Activated T-cell treated with anti-CD3 and anti-CD28 coated beads for 24 hours (primary cell): Measurements from ENCODE around the gene KCNF1.

Experiments used
- DNase-seq: peaks from one replicate; pipeline ENCODE4 v3.0.0-alpha.2; 2020; ENCODE audit warnings: low read depth

The KCNF1 gene

DNA sequence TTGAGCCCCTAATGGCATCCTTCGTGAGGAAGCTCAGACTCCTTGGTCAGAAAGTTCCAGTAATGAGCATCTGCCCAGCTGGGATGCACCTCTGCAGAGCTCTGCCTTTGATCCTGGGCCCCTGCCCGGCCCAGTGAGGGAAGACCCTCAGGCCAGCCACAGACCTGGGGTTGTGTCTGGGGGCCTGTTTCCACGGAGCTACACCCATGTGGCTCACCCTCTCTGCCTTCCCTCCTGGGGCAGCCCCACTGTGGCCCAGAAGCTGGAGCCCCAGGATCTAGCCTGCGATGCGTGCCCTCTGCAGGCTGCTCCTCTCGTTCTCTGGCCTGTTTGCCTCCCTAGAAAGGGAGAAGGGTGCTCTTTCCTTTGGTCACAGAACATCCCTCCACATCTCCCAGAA, 9.8 kb downstream of the KCNF1 start:
- no peak for DNase-seq

DNA sequence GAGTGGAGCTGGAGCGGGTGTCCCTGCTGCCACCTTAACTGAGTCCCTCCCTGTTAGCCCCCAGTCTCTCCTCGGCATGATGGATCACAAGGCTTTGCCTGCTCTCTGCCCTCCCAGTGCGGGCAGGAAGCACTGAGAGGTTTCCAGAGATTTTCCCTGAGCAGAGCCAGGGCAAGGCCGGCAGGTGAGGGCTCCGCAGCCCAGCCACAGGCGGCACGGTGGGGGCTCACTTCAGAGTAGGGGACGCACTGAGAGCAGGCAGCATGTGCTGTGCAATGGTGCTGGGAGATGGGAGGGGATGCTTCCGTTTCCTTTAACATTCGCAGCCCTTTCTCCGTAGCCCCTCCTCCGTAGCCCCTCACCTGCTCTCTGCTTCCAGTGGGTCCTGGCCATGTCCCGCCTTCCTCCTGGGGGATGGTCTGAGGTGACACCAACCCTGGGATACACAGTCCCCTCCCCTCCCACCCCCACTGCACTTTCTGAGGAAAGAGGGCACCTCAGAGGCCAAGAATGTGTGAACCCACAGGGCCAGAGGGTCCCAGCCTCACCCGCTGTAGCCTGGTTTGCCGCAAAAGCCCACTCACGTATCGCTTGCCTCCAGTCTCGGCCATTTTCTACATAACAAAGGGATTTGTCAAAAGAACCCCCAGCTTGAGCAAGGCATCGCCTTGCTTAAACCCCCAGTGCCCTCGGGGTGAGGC, 10.7 kb downstream of the KCNF1 start:
- DNase-seq, result no peak

DNA sequence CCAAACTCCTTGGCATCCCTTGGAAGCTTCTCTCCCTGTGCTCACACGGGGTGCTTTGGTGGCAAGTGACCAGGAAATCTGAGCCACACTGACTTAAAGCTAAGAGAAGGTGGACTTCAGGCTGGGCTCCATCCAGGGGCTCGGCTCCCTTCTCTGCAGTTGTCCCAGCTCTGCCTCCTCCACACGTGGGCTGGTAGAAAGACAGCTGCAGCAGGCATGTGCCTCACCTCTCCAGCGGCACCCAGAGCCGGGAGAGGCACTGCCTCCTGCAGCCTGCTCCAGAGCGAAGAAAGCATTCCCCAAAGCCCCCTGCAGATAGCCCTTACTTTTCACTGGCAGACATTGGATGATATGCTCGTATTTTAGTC, 11.3 kb downstream of the KCNF1 start:
- DNase-seq, result no peak

DNA sequence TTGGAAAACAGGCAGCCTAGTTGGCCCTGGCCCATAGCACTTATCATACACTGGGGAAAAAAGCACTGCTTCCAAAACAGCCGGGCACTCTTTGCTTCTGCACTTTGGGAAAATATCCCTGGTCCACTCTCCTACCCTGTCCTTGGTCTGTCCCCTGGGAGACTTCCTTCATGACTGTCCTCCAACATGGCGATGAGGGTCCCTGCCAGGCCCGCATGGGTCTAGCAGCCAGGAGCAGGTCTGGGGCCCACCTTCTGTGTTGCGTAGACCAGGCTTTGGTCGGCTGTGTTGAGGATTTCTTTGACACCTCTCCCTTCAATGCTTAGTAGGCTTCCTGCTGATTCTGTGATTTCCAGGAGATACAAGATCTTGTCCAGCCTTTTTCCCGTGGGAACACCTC, 12.2 kb downstream of the KCNF1 start:
- no peak for DNase-seq

DNA sequence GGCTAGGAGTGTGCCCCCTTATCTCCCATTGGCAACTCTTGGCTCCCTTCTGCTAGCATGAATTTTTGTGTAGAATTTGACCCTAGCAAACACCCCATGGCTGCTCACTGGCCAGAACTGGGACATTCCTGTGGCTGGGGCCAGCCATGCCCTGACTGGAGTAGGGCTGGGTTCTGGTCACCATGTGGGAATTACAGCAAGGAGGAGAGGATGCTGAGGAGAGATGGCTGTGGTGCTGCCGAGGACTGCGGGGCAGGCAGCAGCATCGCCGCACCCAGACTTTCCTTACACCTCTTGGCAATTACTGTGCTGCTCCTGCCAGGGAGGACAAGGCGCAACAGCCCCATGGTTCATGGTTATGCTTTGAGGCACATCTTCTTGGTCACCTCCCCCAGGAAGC, 12.7 kb downstream of the KCNF1 start:
- DNase-seq, result no peak

DNA sequence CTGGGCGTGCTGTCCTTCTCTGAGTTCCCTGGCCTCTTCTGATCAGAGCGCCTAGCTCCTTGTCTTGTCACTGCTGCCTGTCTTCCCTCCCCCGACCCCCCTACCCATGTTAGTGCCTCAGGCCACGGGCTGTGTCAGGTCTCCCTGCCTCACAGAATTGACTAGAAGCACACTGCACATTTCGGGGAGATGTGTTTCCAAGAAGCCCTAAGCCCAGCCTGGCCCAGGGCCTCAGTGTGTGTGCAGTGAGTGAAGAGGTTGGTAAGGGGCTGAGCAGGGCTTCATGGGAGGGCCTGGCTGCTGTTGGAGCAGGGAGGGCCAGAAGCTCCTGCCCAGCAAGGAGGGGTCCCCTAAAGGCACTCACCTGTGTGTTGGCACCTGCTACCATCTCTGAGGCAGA, 13.1 kb downstream of the KCNF1 start:
- no peak for DNase-seq

DNA sequence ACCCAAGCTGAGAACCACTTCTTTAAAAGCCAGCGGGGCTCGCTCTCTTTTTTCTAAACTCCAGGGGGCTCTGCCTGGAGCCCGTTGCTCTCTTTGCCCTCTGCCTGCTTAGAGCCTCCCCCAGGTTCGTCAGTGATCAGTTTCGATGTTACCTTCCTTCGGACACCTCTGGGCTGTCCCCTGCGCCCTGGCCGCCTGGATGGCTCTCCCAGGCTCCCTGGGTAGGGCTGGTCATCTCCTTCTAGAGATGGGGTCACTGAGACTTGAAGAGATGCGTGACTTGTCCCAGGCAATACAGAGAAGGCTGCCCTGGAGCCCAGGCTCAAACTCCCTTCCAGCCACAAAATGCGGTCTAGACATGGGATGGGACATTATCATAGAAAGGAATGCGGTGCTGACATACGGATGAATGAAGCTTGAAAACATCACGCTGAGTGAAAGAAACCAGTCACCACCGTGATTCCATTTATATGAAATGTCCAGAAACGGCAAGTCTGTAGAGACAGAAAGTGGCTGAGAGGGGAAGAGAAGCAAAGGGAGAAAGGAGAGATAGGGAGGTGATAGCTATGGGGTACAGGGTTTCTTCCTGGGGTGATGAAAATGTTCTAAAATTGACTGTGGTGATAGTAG, 14.6 kb downstream of the KCNF1 start:
- no peak for DNase-seq

DNA sequence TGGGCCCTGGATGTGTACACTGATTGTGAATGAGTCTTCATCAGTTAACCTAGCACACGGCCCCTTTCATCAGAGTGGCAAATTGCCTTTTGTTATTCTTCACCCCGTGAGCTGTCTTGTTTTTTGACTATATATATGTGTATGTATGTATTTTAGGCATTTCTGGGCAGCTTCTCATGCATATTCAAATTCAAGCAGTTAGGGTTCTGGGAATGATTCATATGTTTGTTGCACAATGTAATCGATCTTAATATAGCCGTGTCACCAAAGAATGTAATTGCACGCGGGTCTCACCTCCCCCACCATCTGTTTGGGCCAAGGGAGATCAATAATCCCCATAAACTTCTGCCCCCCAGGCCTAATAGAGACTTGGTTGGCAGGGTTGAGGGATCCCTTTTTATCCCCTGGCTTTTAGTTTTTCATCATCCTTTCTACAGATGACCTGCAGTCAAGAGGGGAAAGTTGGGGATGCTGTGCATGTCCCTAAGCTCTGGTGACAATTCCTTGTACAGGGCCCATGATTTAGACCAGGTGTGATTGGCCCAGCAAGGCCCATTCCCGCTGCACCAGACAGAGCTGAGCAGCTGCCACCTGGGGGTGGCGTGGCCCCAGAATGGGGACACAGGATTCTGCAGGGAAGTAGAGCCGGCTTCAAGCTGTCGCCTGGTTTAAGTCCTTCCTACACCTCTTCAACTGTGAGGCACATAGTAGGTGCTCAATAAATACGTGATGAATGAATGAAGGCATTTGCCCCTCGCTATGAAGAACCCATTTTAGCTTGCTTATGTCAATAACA, 19.2 kb downstream of the KCNF1 start:
- no peak for DNase-seq

DNA sequence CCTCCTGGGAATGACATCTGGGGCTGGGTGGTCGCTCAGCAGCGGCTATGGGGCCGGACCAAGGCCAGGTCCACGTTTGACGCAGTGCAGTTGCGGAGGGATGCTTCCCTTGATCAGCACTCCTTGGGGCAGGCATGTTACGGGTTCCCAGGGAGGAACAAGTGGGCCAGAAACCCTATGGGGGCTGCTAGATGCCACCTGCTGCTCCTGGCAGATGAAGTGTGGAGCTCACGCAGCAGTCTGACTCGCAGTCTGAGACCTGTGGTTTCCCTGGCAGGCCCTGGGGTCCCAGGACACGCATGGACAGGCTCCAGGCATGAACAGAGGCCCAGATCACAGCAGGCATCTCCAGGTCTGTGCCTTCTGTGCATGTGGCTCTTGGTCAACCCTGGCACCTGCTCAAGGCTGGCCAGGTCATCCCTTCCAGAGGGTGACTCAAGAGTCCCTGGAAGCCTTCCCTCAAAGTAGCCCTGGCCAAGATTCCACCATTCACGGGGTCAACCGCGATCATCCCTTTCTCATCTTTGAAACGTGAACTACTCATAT, 20.0 kb downstream of the KCNF1 start:
- no peak for DNase-seq

DNA sequence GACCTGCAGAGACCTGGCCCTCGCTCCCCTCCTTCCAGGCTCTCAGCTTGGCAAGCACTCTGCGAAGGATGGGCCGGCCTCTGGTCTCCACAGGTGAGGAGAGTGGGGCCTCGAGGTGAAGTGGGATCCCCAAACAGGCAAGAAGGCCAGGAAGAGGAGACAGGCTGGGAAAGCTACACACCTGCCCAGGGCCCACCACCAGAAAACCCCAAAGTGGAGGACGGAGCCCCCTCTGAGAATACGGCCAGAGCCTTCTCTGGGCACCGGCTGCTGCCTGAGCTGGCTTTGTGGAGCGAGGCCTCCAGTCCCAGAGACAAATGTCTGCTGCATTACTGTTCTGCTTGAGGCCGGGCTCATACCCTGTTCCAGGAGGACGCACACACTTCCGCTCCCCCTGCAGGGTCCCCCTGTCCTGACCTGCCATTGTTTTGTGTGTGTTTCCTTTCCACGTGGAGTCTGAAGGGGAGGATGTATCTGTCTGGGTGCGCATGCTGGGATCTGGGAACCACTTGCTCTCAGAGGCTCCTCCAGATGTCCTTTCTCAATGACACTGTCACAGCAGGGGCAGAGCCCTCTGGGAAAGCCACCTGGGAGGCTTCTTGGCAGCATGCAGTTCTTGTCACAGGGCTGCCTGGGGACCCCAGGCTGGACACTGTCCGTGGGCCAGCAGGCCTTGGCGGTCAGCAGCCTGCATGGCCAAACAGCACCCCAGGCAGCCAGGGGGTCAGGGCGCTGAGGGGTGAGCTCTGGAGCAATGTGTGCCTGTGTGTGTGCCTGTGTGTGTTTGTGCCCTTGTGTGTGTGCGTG, 20.8 kb downstream of the KCNF1 start:
- DNase-seq, result no peak

DNA sequence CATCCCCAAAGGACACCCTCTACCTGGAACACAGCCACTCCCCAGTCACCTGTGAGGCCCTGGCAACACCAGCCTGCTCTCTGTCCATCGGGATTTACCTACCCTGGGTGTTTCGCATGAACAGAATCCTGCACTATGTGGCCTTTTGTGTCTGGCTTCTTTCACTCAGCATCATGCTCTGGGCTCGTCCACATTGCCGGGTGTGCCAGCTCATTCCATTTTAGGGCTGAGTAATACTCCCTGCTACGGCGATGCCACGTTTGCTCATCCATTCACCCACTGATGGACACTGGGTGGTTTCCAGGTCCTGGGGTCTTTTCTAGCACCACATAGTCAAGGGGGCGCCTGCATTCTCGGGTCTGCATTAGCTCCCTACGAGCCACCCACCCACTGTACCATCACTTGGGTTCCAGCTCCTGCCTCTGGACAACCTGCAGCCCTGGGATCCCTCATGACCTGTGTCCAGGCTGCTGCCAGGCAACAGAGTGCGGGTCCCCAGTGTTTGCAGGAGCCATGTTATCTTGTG, 22.0 kb downstream of the KCNF1 start:
- DNase-seq, result no peak

DNA sequence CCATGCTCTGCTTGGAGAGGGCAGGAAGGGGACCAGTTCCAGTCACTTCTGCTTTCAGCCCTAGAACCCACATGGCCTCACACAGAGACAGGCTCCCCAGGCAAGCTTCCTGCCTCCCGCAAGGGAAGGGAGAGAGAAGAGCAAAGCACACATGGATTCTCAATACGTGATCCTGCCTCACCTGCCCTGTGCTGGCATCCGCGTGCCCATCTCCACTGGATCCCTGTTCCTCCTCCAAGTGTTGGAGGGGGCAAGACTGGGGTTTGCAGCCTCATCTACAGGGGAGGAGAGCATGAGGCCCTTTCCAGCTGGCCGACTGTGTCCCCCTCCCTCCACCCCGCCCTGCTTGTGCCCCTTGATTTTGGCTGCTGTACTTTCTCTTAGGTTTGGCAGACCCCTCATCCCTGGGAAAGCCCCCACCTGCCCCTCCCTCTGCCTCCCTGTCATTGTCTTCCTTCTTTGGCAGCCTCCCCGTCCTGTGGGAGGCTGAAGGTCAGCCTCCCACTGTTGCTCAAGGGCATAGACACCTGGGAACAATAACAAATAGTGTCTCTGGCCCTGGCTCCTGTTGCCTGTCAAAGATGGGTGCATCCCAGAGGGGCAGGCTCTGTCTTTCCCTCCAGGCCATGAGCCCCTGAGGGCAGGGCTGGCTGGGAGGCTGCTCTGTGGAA, 22.7 kb downstream of the KCNF1 start:
- DNase-seq, result no peak

DNA sequence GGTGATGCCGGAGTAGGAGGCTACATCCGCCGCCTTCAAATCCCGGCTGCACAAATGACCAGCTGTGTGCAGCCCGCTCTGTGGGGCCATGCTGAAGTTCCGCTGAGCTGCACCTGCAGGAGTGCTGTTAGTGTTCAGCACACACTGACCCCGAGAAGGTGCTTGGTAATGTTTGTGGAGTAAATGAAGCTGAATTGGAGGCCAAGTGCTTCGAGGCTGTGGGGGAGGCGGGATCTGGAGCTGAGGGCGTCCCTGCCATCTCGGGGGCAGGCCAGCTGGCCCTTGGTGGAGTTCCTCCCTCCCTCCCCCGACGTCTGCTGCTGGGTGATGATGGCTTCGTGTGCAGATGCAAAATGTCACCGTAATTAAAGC, 23.2 kb downstream of the KCNF1 start:
- DNase-seq, result no peak

DNA sequence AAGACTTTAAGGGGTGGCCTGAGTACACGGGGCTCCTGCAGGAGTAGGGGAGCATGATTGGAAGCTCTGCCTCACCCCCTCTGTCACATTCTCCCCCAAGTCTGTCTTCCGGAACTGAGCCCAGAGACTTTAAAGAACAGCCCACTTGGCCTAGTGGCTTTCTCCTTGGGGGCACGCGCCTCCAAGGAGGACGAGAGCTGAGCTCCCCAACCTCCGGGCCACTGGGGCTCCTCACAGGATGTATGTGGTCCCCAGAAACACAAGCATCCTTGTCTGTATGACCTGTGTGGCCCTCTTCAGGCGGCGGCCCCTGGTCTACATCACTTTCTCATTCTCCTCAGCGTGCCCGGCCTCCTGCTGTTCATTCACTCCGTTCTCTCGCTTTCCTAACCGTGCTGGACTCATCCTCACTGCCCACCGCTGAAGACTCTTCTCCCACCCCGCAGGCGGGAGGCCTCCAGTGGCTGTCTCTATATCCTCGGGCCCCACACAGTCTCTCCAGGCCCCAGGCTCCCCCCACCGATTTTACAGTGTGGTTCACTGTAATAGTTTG, 23.7 kb downstream of the KCNF1 start:
- DNase-seq, result no peak

DNA sequence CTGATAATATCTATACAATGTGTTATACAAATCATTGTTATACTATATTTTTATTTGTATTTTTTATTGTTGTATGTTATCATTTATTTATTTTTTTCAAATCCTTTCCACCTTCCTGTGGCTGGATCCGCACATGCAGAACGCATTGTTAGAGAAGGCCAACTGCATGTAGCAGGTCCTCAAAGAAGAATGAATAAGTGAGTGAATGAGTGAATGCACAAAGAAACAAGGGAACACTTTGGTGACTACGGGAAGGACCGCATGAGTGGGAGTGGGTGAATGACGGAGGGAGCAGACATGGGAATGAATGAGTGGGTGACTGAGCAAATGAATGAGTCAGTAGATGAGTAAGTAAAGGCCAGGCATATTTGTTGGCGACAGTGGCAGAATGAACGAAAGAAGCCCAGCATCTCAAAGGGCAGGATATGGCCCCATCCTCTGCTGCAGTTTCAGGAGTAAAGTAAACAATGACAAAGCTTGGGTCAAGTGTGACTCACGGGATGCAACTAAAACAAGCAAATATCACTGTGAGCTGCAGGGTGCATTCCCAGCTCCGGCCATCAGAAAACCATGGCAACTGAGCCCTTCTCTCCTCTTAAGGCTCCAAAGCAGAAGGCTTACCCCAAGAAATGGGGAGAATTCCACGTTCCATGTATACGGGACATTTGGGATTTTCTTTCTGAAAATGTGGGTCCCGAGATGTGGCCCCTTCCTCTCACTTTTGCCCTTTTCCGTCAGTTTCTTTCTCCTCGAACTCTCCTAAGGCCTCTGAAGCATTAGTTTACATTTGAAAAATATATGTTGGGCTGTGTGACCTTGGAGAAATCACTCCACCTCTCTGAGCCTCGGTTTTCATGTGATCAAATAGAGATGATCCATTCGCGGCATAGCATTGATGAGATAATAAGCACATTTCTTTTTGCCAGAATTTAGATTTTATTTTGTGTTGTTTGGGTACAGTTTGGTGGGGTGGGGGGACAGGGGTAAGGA, 24.5 kb downstream of the KCNF1 start:
- no peak for DNase-seq

DNA sequence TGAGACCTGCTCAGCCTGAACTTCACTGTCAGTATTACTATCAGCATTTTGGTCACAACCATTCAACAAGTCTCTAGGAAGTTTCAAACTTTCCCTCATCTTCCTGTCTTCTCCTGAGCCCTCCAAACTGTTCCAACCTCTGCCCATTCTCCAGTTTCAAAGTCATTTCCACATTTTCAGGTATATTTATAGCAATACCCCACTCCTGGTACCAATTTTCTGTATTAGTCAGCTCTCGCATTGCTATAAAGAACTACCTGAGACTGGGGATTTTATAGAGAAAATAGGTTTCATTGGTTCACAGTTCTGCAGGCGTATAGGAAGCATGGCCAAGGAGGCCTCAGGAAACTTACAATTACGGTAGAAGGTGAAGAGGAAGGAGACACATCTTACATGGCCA, 27.3 kb downstream of the KCNF1 start:
- no peak for DNase-seq

DNA sequence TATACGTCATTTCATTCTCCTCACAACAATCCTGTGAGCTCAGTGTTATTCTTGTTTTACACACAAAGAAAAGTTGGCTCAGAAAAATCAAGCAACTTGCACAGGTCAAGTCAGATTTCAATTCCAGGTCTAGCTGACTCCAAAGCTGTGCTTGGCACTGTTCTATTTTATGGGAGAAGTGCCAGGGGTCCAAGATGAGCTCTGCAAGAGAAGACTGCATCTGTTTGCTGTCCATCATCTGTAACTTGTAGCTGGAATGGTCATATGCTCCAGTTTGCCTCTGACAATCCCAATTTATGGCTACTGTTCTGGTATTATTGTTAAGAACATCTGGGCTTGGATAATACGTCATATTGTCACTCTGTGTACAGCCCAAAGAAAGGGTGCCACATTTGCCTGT, 28.9 kb downstream of the KCNF1 start:
- no peak for DNase-seq

DNA sequence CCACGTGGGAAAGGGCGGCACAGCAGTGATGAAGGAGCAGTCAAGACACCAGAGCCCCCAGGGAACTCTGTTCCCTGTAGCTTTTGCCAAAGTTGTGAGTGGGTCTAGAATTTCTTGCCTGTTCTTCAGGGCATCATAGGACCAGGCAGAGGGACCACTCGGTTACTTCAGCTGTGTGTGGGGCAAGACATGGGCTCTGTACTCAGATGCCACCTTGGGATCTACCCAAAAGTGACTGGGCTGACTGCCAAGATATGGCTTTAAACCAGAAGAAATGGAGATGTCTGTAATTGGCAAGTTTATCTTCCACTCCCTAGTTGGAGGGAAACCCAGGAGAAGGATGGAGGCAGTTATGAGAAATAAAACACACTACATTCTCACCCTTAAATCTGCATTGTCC, 29.6 kb downstream of the KCNF1 start:
- no peak for DNase-seq

DNA sequence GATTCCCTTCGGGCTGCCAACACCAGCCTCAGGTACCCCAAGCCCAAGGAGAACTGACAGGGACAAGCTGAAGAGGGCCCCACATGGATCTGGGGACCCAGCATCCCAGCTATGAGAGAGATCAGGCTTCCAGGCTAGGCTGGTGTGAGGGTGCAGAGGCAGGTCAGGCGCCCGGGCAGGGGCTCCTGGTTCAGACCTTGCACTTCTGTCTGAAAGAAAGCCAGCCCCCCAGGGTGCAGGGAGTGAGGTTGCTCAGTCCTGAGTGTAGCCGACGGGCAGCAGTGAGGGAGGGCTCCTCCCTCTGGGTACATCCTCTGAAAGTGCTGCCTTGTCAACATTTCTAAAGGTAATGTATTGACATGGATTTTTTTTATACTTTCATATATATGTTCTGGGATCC, 33.1 kb downstream of the KCNF1 start:
- no peak for DNase-seq

DNA sequence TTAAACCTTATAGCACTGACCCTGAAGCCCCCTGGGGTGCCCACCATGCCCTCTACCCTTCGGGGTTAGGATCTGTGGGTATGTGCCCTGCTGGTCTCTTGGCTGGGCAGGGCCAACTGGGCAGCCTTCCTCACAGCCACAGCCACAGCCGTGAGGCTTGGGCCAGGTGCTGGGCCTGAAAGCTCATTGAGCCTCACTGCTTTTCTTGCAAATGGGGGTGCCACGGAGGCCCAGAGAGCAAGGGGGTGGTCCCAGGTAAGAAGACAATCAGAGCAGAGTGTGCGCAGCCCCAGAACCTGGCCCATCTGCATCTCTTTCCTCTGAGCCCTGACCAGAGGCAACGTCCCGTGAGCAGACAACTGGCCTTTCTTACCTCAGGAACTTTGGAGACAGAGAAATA, 34.7 kb downstream of the KCNF1 start:
- DNase-seq, result no peak
